Right lobe of liver (tissue), 4 donors: Measurements from ENCODE around the gene TNPO2.

Experiments used
- CTCF ChIP-seq, 4 donors: fragments of 200-600 bp in 3 of 4; fragments of 450-650 bp in 1 of 4; IDR thresholded peaks; one replicate each; pipeline versions ENCODE4 v1.5.1 to v1.8.0; 2016 to 2022; ENCODE audit warnings: antibody characterized with exemption in 4 of 4, mild to moderate bottlenecking in 2 of 4
- POLR2A ChIP-seq: fragments of 450-650 bp; IDR thresholded peaks from one replicate; pipeline ENCODE4 v1.6.1; 2017; ENCODE audit warnings: antibody characterized with exemption, mild to moderate bottlenecking
- donor health status: DM: no; HTN: no; CAD: no.
- donor health status: DM: no; HTN: no; CAD: no.
- donor health status: DM: no; HTN: yes; CAD: no.

- TF ChIP-seq CTCF (IDR thresholded peaks at IDR 0.05) (no peak), POLR2A (no peak)
Measured at GRCh38 chr19:12715102-12715501, 8.6 kb downstream of the TNPO2 start.
